T1000 (cell line): ENCODE data around the gene C9orf72.
"Not testable (repeated sequence)": the region's sequence is repeated elsewhere in the genome, so short reads cannot be mapped to it uniquely, and the experiment has no call there.

Experiments
- DNase-seq: peaks from one replicate; lab custom pipeline; 2025; ENCODE audit warnings: mixed read lengths; lab: John Stamatoyannopoulos, UW

Gene C9orf72

DNA sequence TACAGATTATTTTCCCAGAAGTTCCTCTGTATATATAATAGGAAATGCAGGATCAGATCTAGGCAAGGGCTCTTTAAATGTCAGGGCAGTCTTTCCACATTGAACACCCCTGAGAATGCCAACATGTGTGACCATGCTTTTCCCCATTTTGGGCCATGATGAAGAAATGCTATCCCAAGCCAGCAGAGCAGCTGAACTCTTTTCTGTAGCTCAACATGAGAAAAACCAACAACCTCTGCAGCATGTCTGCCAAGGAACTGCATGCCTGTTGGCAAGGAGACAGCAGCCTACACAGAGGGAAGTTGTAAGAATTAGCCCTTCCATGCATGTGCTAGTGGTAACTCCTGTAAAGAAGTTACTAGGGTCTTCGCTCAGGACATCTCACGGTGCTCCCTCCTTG is 58.7 kb downstream of the C9orf72 start:
- DNase-seq = no peak

- DNase-seq = no peak
Observed at GRCh38 chr9:27511771-27512170, 61.5 kb downstream of the C9orf72 start.

DNA sequence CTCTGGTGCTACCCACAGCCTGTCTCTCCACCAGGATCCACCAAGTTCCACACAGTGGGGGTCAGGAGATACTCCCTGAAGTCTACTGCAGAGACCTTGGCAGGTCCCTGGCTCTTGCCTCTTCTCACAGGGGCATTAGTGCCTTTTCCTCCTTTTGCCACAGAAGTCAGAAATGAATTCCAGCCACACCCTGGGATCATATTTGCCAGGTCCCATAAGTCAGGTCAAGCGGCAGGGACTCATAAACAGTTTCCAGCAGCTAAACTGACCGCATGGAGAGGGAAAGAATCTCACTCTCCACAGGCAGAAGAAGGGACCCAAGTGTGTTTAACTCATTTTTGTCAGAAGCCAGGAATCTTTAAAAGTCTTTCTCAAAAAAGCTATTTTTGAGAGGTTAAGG is 62.5 kb downstream of the C9orf72 start:
- DNase-seq = no peak

GRCh38 chr9:27506981-27507380 is 66.3 kb downstream of the C9orf72 start:
- no peak for DNase-seq

DNA sequence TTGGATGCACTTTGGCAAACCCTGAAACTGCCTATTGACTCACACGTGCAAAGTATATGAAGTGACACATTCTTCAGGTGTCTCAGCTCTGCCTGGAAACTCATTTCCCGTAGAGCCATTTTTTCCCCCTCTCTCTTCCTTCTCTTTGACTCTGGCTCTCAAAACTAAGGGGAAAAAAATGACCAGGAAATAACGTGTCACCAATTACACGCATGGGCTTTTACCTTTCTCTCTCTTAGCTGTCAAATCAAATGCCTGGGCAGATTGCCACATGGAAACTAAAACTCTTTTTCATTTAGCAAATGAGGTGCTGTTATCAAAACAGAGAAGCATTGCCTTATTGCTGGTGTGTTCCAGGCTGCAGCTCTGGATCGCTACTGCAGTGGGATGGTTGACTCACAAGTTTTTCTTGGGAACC is 67.5 kb downstream of the C9orf72 start:
- DNase-seq = no peak

DNA sequence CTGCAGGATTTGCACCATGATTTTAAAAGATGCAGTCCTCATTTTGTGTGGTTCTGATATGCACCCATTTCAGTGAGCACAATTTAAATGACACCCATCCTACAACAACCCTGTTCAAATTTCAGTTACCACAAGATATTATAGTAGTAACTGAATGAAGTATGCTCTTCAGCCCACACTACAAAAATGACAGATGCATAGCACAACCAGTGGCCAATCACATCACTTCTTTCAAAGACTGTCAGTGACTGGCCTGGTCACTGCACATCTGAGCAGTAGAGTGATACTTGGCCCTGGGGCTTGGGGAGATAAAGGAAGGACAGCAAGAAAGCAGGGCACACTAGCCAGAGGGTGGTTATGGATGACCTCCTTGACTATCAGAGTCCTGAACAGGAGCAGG is 69.0 kb downstream of the C9orf72 start:
- DNase-seq = no peak

GRCh38 chr9:27503623-27504022 is 69.7 kb downstream of the C9orf72 start:
- DNase-seq = no peak

DNA sequence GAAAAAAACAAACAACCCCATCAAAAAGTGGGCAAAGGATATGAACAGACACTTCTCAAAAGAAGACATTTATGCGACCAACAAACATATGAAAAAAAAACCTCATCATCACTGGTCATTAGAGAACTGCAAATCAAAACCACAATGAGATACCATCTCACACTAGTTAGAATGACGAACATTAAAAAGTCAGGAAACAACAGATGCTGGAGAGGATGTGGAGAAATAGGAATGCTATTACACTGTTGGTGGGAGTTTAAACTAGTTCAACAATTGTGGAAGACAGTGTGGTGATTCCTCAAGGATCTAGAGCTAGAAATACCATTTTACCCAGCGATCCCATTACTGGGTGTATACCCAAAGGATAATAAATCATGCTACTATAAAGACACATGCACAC is 72.4 kb downstream of the C9orf72 start:
- DNase-seq = not testable (repeated sequence)

DNA sequence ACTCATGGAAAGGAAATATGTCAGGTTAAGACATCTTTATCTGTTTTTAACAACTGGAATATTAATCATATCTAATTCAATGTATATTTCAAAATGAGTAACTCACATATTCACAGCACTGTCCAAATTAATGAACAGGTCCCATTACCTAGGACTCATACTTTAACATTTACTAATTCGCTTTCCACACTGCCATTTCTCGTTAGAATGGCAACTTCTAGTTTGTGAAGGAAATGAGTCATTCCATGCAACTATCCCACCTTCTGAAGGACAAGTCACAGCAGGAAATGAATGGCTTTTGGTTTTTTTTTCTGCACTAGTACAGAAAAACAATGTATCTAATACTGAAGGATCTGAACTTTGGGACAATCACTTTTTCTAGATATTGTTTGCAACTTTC is 73.8 kb downstream of the C9orf72 start:
- DNase-seq = no peak

DNA sequence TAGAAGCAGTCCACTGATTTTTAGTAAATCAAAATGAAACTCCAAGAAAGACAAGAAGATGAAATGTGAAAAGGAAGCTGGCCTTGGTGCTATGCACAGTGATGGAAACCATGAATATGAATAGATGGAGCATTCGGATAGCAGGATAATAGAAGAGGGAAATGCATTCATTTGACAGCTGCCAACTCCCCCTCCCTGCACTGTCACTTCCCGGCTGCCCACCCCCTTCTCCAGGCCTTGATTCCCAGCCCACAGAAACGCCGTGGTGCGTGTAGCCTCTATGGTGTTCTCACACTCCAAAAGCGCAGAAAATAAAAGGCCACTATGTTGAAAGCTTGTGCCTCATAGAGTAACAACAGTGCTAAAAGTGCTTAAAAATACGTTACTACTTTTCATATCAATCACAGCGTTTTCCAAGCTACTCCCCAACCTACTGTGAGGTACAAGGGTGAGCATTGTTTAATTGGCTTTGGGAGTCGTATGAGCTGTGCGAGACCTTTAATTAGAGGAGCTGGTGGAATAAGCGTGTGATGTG is 75.3 kb downstream of the C9orf72 start:
- no peak for DNase-seq
